SK-N-SH (cell line): ENCODE results near the gene GSE1. TPM values are rescaled to one million over a fixed set of nuclear protein-coding genes. Genes with fewer than 3 reads are reported as not detected.

Source experiments
- CTCF ChIA-PET: fragments of 300-600, 350-600 bp; formaldehyde crosslinking; extraction: SDS; loops from one replicate; lab custom pipeline; 2021; lab: Yijun Ruan, JAX
- POLR2A ChIA-PET: fragments of 350-600 bp; sonication (Branson Sonifier 250); formaldehyde crosslinking; extraction: SDS; loops from one replicate; lab custom pipeline; 2020; ENCODE audit warnings: antibody characterized with exemption, inconsistent platforms; lab: Yijun Ruan, JAX
- DNase-seq: peaks from one replicate; pipeline ENCODE4 v3.0.0; 2012
- H2AFZ ChIP-seq: fragments of 200-600 bp; sonication (generic); 2 replicates; pipeline ENCODE4 v1.8.1; 2016; ENCODE audit warnings: antibody characterized with exemption, mild to moderate bottlenecking, low read depth
- H3F3A ChIP-seq: fragments of 200-600 bp; sonication (generic); replicated peaks from 2 replicates; pipeline ENCODE3; 2016; ENCODE audit warnings: antibody characterized with exemption, mild to moderate bottlenecking; ENCODE audit not compliant: insufficient read depth
- H3K27ac ChIP-seq, 2 experiments: fragments of 200-500 bp in 1 of 2; fragments of 200-600 bp in 1 of 2; sonication (Bioruptor generic) in 1 of 2; sonication (generic), shearing (Covaris generic) in 1 of 2; 2 replicates each; pipeline versions ENCODE4 v1.5.1 to v1.6.1; 2014 to 2016; ENCODE audit warnings: low read depth in 2 of 2, inconsistent platforms in 1 of 2, low read length in 1 of 2, mild to moderate bottlenecking in 1 of 2, mixed read lengths in 1 of 2
- H3K27me3 ChIP-seq: fragments of 200-600 bp; sonication (generic), shearing (Covaris generic); 2 replicates; pipeline ENCODE4 v1.6.1; 2016; ENCODE audit warnings: mixed run types; ENCODE audit not compliant: insufficient read depth
- H3K36me3 ChIP-seq, 2 experiments: fragments of 200-500 bp in 1 of 2; fragments of 200-600 bp in 1 of 2; sonication (Bioruptor generic) in 1 of 2; sonication (generic) in 1 of 2; replicated peaks in 1 of 2; 2 replicates each; pipeline versions ENCODE3 to v1.5.1; 2014 to 2016; ENCODE audit warnings: low read length in 1 of 2, mild to moderate bottlenecking in 1 of 2; ENCODE audit not compliant: insufficient read depth in 2 of 2, control insufficient read depth in 1 of 2
- H3K4me1 ChIP-seq, 2 experiments: fragments of 200-500 bp in 1 of 2; fragments of 200-600 bp in 1 of 2; sonication (Bioruptor generic) in 1 of 2; sonication (generic), shearing (Covaris generic) in 1 of 2; 2 replicates each; pipeline versions ENCODE4 v1.5.1 to v1.6.1; 2014 to 2016; ENCODE audit warnings: low read depth in 1 of 2, low read length in 1 of 2, mixed run types in 1 of 2; ENCODE audit not compliant: insufficient read depth in 2 of 2, control insufficient read depth in 1 of 2
- H3K4me2 ChIP-seq: fragments of 200-600 bp; sonication (generic), shearing (Covaris generic); 2 replicates; pipeline ENCODE4 v1.6.1; 2017; ENCODE audit warnings: mixed run types
- H3K4me3 ChIP-seq, 2 experiments: fragments of 200-500 bp in 1 of 2; fragments of 200-600 bp in 1 of 2; sonication (Bioruptor generic) in 1 of 2; sonication (generic), shearing (Covaris generic) in 1 of 2; 2 replicates each; pipeline versions ENCODE4 v1.5.1 to v1.8.1; 2014 to 2016; ENCODE audit warnings: low read depth in 2 of 2, inconsistent platforms in 1 of 2, low read length in 1 of 2, mild to moderate bottlenecking in 1 of 2, mixed read lengths in 1 of 2, moderate library complexity in 1 of 2
- H3K79me2 ChIP-seq: fragments of 200-600 bp; sonication (generic); 2 replicates; pipeline ENCODE4 v1.8.1; 2017; ENCODE audit warnings: mild to moderate bottlenecking; ENCODE audit not compliant: insufficient read depth
- H3K9ac ChIP-seq: fragments of 200-600 bp; sonication (generic); 2 replicates; pipeline ENCODE4 v1.6.1; 2017; ENCODE audit warnings: mixed run types
- H3K9me2 ChIP-seq: fragments of 200-600 bp; sonication (generic); 2 replicates; pipeline ENCODE4 v1.6.1; 2017; ENCODE audit warnings: mixed run types
- H3K9me3 ChIP-seq: fragments of 200-600 bp; sonication (generic); 2 replicates; pipeline ENCODE4 v1.6.1; 2017; ENCODE audit warnings: mixed run types, mild to moderate bottlenecking, moderate library complexity
- H4K20me1 ChIP-seq: fragments of 200-600 bp; sonication (generic); 2 replicates; pipeline ENCODE4 v1.6.1; 2017; ENCODE audit warnings: mild to moderate bottlenecking, mixed run types; ENCODE audit not compliant: insufficient read depth
- FOXJ3 ChIP-seq: sonication (generic); formaldehyde crosslinking; IDR thresholded peaks from 2 replicates; pipeline ENCODE4 v1.5.1; 2020; ENCODE audit warnings: mild to moderate bottlenecking, missing genetic modification reagents
- FOXM1 ChIP-seq: IDR thresholded peaks from 2 replicates; pipeline ENCODE4 v1.4.0; 2012; ENCODE audit warnings: low read depth, mild to moderate bottlenecking
- GABPA ChIP-seq: IDR thresholded peaks from 2 replicates; pipeline ENCODE4 v1.4.0; 2012; ENCODE audit warnings: low read depth, mild to moderate bottlenecking
- GATA2 ChIP-seq: sonication (generic); formaldehyde crosslinking; IDR thresholded peaks from 2 replicates; pipeline ENCODE4 v1.5.0; 2020; ENCODE audit warnings: mild to moderate bottlenecking, missing genetic modification reagents
- MXI1 ChIP-seq: IDR thresholded peaks from 2 replicates; pipeline ENCODE4 v1.6.1; 2012; ENCODE audit warnings: mild to moderate bottlenecking, low read depth, low read length, improper control_type of control experiment
- NRF1 ChIP-seq: IDR thresholded peaks from 2 replicates; pipeline ENCODE4 v1.6.1; 2012; ENCODE audit warnings: low read depth, mild to moderate bottlenecking, low read length
- POLR2AphosphoS5 ChIP-seq: IDR thresholded peaks from 2 replicates; pipeline ENCODE4 v1.6.1; 2012; ENCODE audit warnings: low read depth, low read length
- RCOR1 ChIP-seq: fragments of 150-350 bp; IDR thresholded peaks from 2 replicates; pipeline ENCODE4 v1.6.1; 2017; ENCODE audit warnings: antibody characterized with exemption, low read length
- RFX5 ChIP-seq: IDR thresholded peaks from 2 replicates; pipeline ENCODE4 v1.6.1; 2012; ENCODE audit warnings: mild to moderate bottlenecking, improper control_type of control experiment, low read length
- RXRA ChIP-seq: IDR thresholded peaks from 2 replicates; pipeline ENCODE4 v1.4.0; 2012; ENCODE audit warnings: low read depth, mild to moderate bottlenecking, borderline replicate concordance
- TCF12 ChIP-seq: IDR thresholded peaks from 2 replicates; pipeline ENCODE4 v1.4.0; 2012
- USF2 ChIP-seq: fragments of 150-350 bp; IDR thresholded peaks from 2 replicates; pipeline ENCODE4 v1.6.1; 2017; ENCODE audit warnings: antibody characterized with exemption, low read length, low read depth, borderline replicate concordance
- YY1 ChIP-seq: IDR thresholded peaks from 2 replicates; pipeline ENCODE4 v1.4.0; 2012; ENCODE audit warnings: low read depth, mild to moderate bottlenecking
- WGBS: methylation state at CpG from one replicate; pipeline ENCODE4 v1.1.6; 2017; ENCODE audit warnings: low lambda C conversion rate; 5-methylcytosine and 5-hydroxymethylcytosine counted together
- polyA plus RNA-seq, 3 experiments: library from polyadenylated mRNA; depleted of rRNA; stranded (reverse); fragments of >200 nt; gene quantifications; 2 replicates each; pipeline ENCODE4 v1.2.3, GENCODE V29; 2012

GSE1 gene
- polyA plus RNA-seq, 1 of the 3 experiments (the other 2 are of a cell fraction), result 26.5 TPM

DNA sequence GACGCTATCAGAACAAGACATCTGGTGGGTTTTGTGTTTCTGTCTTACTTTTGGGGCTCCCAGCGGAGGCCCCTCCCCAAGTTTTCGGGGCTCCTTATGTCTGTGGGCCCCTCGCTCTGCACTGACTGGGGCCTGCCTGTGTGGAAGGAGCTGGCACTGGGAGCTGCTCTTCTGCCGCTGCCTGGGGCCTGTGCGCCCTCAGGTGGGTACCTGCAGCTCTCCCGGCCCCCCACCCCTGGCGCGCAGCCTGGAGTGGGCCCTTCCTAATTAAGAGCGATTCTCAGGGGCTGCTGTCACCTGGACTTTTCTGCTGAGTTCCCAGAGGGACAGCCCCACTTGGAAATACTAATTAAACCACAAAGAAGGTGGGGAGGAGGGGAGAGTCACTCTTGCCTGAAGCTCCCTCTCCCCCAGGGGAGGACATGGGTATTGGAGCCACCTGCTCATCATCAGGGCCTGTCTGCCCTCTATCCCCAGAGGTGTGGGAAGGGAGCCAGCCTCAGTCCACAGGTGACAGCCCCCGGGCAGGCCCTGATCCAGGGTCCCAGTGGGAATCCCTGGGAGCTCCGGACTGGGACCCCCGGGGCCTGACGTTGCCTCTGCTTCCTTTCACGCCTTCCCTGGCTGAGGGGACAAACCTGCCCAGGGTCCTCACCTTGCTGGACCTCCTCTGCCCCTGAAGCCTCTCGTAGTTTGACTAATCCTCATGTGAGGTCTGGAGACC lies 36.5 kb downstream of the GSE1 start:
- POLR2A ChIA-PET, result interaction anchor here (1.0 to 1.6 kb wide), 4 partner anchors 10 to 35 kb away, joined by 3 to 5 read pairs (median 4); no protein-coding TSS in a partner anchor
- no peaks in the 10 kb centered on the region for H3K9me3 ChIP-seq
- WGBS, result 87% methylated on average over 7 of the region's 16 CpGs

GRCh38 chr16:85650135-85650843 lies 37.2 kb downstream of the GSE1 start:
- Histone ChIP-seq H3K9me2 (no peaks in the 10 kb centered on the region), H3K36me3 (peaks cover 1 to 40% of the 10 kb centered on the region in 2 experiments), H2AFZ (no peak overlapping the region), H3K4me1 (peaks cover 17 to 78% of the 10 kb centered on the region in 2 experiments), H3K4me3 (no peak overlapping the region), H3K4me2 (no peak overlapping the region), H3F3A (peaks cover 17% of the 10 kb centered on the region), H3K27me3 (no peaks in the 10 kb centered on the region), H3K9ac (no peak overlapping the region), H3K27ac (peak overlapping the region in 1 of 2 experiments; percentile 99; a peak in 2 of 4 replicates), H3K9me3 (no peaks in the 10 kb centered on the region), H3K79me2 (peaks cover 3% of the 10 kb centered on the region; the same call in 1 of the 2 replicates), H4K20me1 (peaks cover 75% of the 10 kb centered on the region)
- DNase-seq, result peak; percentile 66
- TF ChIP-seq POLR2AphosphoS5 (no peak), FOXJ3 (0 out of 2 replicates have a peak, but pooled peaks have one; percentile 41)
- ChIA-PET CTCF (interaction anchor here (0.7 to 7.4 kb wide), 14 partner anchors 8 to 374 kb away, joined by 3 to 49 read pairs (median 4); no protein-coding TSS in a partner anchor), POLR2A (interaction anchor here (1.0 to 1.6 kb wide), 5 partner anchors 10 to 43 kb away, joined by 3 to 5 read pairs (median 4); no protein-coding TSS in a partner anchor)
- 86% methylated on average over 10 of the region's 39 CpGs for WGBS

More for the DNA sequence above, 36.5 kb downstream of the GSE1 start:
- peak overlapping the region in 1 of 2 experiments; percentile 99; a peak in 2 of 4 replicates for H3K27ac ChIP-seq
- H3K4me1 ChIP-seq, result peaks cover 17 to 82% of the 10 kb centered on the region in 2 experiments
- H3F3A ChIP-seq, result peaks cover 17% of the 10 kb centered on the region
- peaks cover 80% of the 10 kb centered on the region for H4K20me1 ChIP-seq
- peaks cover 0 to 37% of the 10 kb centered on the region in 2 experiments for H3K36me3 ChIP-seq
- H3K9ac ChIP-seq, result no peak overlapping the region
- no peak for TF ChIP-seq USF2
- no peak for TF ChIP-seq GATA2 (CRISPR knock-in tag)
- no peak for TF ChIP-seq GABPA
- TF ChIP-seq TCF12, result no peak
- TF ChIP-seq RCOR1, result no peak
- no peak for TF ChIP-seq NRF1
- no peak for TF ChIP-seq RXRA
- TF ChIP-seq RFX5, result no peak
- TF ChIP-seq MXI1, result no peak
- TF ChIP-seq FOXM1, result no peak
- TF ChIP-seq YY1, result no peak
- H2AFZ ChIP-seq, result no peak overlapping the region
- CTCF ChIA-PET, result interaction anchor here (0.7 to 7.4 kb wide), 15 partner anchors 8 to 374 kb away, joined by 3 to 49 read pairs (median 4); no protein-coding TSS in a partner anchor
- H3K4me3 ChIP-seq, result no peak overlapping the region
- H3K79me2 ChIP-seq, result peaks cover 9% of the 10 kb centered on the region; the same call in 1 of the 2 replicates
- no peak for DNase-seq
- H3K27me3 ChIP-seq, result no peaks in the 10 kb centered on the region
- no peaks in the 10 kb centered on the region for H3K9me2 ChIP-seq
- no peak overlapping the region for H3K4me2 ChIP-seq
